Adipocyte (in vitro differentiated cells): ENCODE measurements around the gene ATAD2B.

ENCODE experiments used
- DNase-seq: peaks from one replicate; pipeline ENCODE4 v3.0.0-alpha.2; 2015; ENCODE audit warnings: low read depth
- H3K27me3 ChIP-seq: replicated peaks from 2 replicates; pipeline ENCODE4 v1.7.0; 2013; ENCODE audit warnings: mild to moderate bottlenecking, low read length, moderate library complexity; ENCODE audit not compliant: control insufficient read depth, insufficient read depth
- H3K36me3 ChIP-seq: 2 replicates; pipeline ENCODE4 v1.7.0; 2013; ENCODE audit warnings: low read length, mild to moderate bottlenecking, moderate library complexity; ENCODE audit not compliant: control insufficient read depth, insufficient read depth, severe bottlenecking
- H3K4me1 ChIP-seq: 2 replicates; pipeline ENCODE4 v1.7.0; 2013; ENCODE audit warnings: mild to moderate bottlenecking, low read length, moderate library complexity; ENCODE audit not compliant: control insufficient read depth, insufficient read depth
- H3K4me3 ChIP-seq: 2 replicates; pipeline ENCODE4 v1.7.0; 2013; ENCODE audit warnings: mild to moderate bottlenecking, low read length, moderate library complexity
- H3K9ac ChIP-seq: 2 replicates; pipeline ENCODE4 v1.7.0; 2013; ENCODE audit warnings: mild to moderate bottlenecking, low read length, moderate library complexity
- H3K9me3 ChIP-seq: 2 replicates; pipeline ENCODE4 v1.7.0; 2013; ENCODE audit warnings: mild to moderate bottlenecking, low read length, moderate library complexity; ENCODE audit not compliant: control insufficient read depth

Gene ATAD2B

DNA sequence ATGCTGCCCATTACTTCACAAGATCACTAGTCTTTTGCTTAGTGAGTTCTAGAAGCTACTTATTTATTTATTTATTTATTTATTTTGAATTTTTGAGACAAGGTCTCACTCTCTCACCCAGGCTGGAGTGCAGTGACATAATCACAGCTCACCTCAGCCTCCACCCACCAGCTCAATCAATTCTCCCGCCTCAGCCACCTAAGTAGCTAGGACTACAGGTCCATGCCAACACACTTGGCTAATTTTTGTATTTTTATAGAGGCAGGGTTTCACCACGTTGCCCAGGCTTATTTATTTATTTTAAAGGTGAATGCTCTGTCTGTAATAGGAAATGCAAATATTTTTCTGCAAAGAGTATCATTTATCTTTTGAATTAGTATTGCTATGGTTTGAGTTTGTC is 67.7 kb downstream of the ATAD2B start:
- Histone ChIP-seq H3K9me3 (no peaks in the 10 kb centered on the region), H3K27me3 (no peaks in the 10 kb centered on the region), H3K4me1 (no peaks in the 10 kb centered on the region), H3K36me3 (peaks cover 42% of the 10 kb centered on the region), H3K4me3 (no peak overlapping the region), H3K9ac (no peak overlapping the region)
- DNase-seq = no peak

GRCh38 chr2:23850564-23851256 is 76.2 kb downstream of the ATAD2B start:
- Histone ChIP-seq H3K4me3 (no peak overlapping the region), H3K4me1 (no peaks in the 10 kb centered on the region), H3K9me3 (no peaks in the 10 kb centered on the region), H3K27me3 (no peaks in the 10 kb centered on the region), H3K9ac (no peak overlapping the region), H3K36me3 (peaks cover 8% of the 10 kb centered on the region)
- DNase-seq = no peak

- Histone ChIP-seq H3K4me3 (no peak overlapping the region), H3K9ac (no peak overlapping the region), H3K36me3 (no peaks in the 10 kb centered on the region), H3K4me1 (peaks cover 9% of the 10 kb centered on the region), H3K27me3 (no peaks in the 10 kb centered on the region), H3K9me3 (no peaks in the 10 kb centered on the region)
- DNase-seq = no peak
Measured at GRCh38 chr2:23844905-23845304, 82.0 kb downstream of the ATAD2B start.

- Histone ChIP-seq H3K4me3 (peak overlapping the region; percentile 69), H3K27me3 (no peaks in the 10 kb centered on the region), H3K36me3 (no peaks in the 10 kb centered on the region), H3K9ac (peak overlapping the region; percentile 58), H3K9me3 (no peaks in the 10 kb centered on the region), H3K4me1 (peaks cover 9% of the 10 kb centered on the region)
- DNase-seq = no peak
Measured at GRCh38 chr2:23843051-23843976, 83.6 kb downstream of the ATAD2B start.

DNA sequence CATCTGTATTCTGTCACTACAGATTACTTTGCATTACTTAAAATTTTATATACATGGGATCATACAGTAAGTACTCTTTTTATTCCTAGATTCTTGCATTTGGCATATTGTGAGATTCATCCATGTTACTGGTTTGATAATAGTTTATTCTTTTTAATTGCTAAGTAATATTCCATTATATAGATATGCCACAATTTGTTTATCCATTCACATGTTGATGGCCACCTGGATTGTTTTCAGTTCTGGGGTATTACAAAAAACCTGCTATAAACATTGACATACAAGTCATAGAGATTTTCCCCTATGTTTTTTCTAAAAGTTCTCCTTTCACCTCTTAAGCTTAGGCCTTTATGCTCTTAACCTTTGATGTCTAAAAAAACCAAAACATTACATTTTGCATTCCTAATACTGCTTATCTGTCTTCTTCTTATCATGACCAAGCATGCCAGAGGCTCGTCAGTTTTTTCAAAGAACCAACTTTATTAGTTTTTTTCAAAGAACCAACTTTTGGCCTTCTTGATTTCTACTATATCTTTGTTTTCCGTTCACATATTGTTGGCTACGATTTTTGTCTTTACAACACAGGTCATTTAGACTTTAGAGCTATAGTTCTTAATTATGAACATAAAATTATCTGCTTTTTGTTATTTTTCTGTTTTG is 86.9 kb downstream of the ATAD2B start:
- H3K9me3 ChIP-seq = no peaks in the 10 kb centered on the region
- DNase-seq = no peak
- H3K36me3 ChIP-seq = peaks cover 3% of the 10 kb centered on the region
- H3K4me3 ChIP-seq = no peak overlapping the region
- H3K4me1 ChIP-seq = peaks cover 9% of the 10 kb centered on the region
- H3K27me3 ChIP-seq = no peaks in the 10 kb centered on the region
- H3K9ac ChIP-seq = no peak overlapping the region

GRCh38 chr2:23838996-23839395 is 87.9 kb downstream of the ATAD2B start:
- Histone ChIP-seq H3K4me1 (peaks cover 9% of the 10 kb centered on the region), H3K36me3 (peaks cover 3% of the 10 kb centered on the region), H3K9ac (no peak overlapping the region), H3K27me3 (no peaks in the 10 kb centered on the region), H3K4me3 (no peak overlapping the region), H3K9me3 (no peaks in the 10 kb centered on the region)
- DNase-seq = no peak

- no peak overlapping the region for H3K9ac ChIP-seq
- no peak overlapping the region for H3K4me3 ChIP-seq
- H3K4me1 ChIP-seq = peaks cover 8% of the 10 kb centered on the region
- H3K27me3 ChIP-seq = no peaks in the 10 kb centered on the region
- no peak for DNase-seq
- H3K36me3 ChIP-seq = peaks cover 3% of the 10 kb centered on the region
- no peaks in the 10 kb centered on the region for H3K9me3 ChIP-seq
Measured at GRCh38 chr2:23838581-23838980, 88.3 kb downstream of the ATAD2B start.

- DNase-seq = no peak
- Histone ChIP-seq H3K36me3 (peaks cover 3% of the 10 kb centered on the region), H3K27me3 (no peaks in the 10 kb centered on the region), H3K4me1 (peaks cover under 1% of the 10 kb centered on the region), H3K9me3 (no peaks in the 10 kb centered on the region), H3K4me3 (no peak overlapping the region), H3K9ac (no peak overlapping the region)
Measured at GRCh38 chr2:23837871-23838270, 89.1 kb downstream of the ATAD2B start.

DNA sequence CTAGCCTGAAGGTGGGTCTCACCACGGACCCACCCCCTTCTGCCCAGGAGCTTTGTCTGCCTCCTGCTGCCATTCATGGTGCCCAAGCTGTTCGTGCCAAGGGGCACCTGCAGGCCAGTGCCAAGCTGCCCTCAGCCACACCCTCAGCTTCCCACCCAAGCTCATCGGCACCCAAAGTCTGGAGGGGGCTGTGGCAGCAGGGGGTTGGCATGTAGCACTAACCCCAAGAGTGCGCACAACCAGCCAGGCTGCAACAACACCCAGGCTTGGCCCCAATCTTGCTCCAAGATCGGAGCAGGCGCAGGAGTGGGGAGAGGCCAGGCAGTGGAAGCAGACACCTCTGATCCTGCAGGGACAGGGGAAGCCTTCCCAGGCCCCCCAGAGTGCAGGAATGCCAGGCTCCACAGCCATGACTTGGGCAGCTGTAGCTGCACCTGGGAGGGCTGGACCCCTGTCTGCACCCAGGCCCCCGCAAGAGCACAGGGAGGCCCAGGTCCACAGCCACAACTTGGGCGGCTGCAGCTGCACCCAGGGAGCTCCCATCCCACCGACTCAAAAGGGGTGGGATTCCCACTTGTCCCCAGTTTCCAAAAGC is 89.9 kb downstream of the ATAD2B start:
- Histone ChIP-seq H3K4me1 (no peaks in the 10 kb centered on the region), H3K27me3 (no peaks in the 10 kb centered on the region), H3K4me3 (no peak overlapping the region), H3K36me3 (peaks cover 3% of the 10 kb centered on the region), H3K9me3 (no peaks in the 10 kb centered on the region), H3K9ac (no peak overlapping the region)
- no peak for DNase-seq

DNA sequence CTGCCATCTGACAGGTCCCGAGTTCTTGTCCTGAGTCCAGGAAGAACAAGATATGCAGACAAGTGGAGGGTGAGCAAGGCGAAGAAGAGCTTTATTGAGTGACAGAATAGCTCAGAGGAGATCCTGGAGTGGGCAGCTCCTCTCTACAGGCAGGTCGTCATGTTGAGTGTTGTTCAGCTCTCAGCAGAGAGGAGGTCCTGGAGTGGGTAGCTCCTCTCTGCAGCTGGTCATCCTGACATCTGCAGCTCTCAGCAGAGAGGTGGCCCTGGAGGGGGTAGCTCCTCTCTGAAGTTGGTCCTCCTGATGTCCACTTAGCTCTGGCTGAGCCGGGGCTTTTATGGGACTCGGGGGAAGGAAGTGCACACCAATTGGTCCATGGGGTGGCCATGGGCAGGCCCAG is 90.4 kb downstream of the ATAD2B start:
- Histone ChIP-seq H3K9ac (no peak overlapping the region), H3K4me3 (no peak overlapping the region), H3K9me3 (no peaks in the 10 kb centered on the region), H3K27me3 (no peaks in the 10 kb centered on the region), H3K36me3 (peaks cover 3% of the 10 kb centered on the region), H3K4me1 (no peaks in the 10 kb centered on the region)
- no peak for DNase-seq

- H3K4me3 ChIP-seq = no peak overlapping the region
- no peak for DNase-seq
- H3K27me3 ChIP-seq = no peaks in the 10 kb centered on the region
- H3K4me1 ChIP-seq = no peaks in the 10 kb centered on the region
- H3K9me3 ChIP-seq = no peaks in the 10 kb centered on the region
- no peak overlapping the region for H3K9ac ChIP-seq
- peaks cover 3% of the 10 kb centered on the region for H3K36me3 ChIP-seq
Measured at GRCh38 chr2:23835988-23836387, 90.9 kb downstream of the ATAD2B start.
